ENCODE data around the gene SLC24A4.

GRCh38 chr14:92473969-92474535, 151.1 kb downstream of the SLC24A4 start:
- no peak for TF ChIP-seq CTCF (IDR thresholded peaks at IDR 0.05; ENCODE audit: low read depth, low read length, poor library complexity, severe bottlenecking)
- no peak for TF ChIP-seq EZH2phosphoT487 (IDR thresholded peaks at IDR 0.05; ENCODE audit: borderline replicate concordance, low read length)
